IPS DF 6.9 (cell line): ENCODE data around the gene NEURL3.
"Not testable (repeated sequence)": the region's sequence is repeated elsewhere in the genome, so short reads cannot be mapped to it uniquely, and the experiment has no call there.

Experiments used
- DNase-seq: peaks from one replicate; pipeline ENCODE4 v3.0.0-alpha.2; 2013; ENCODE audit warnings: low read depth, low spot score
- H3K27ac ChIP-seq: one replicate; pipeline ENCODE4 v1.5.1; 2013; ENCODE audit warnings: low read length, control low read depth
- H3K27me3 ChIP-seq: 2 replicates; pipeline ENCODE4 v1.6.1; 2013; ENCODE audit warnings: mild to moderate bottlenecking, low read length; ENCODE audit not compliant: control insufficient read depth, insufficient read depth
- H3K36me3 ChIP-seq: 2 replicates; pipeline ENCODE4 v1.6.1; 2013; ENCODE audit warnings: low read length; ENCODE audit not compliant: control insufficient read depth, insufficient read depth
- H3K4me1 ChIP-seq: 2 replicates; pipeline ENCODE4 v1.6.1; 2013; ENCODE audit warnings: low read length; ENCODE audit not compliant: control insufficient read depth, insufficient read depth
- H3K4me3 ChIP-seq: 2 replicates; pipeline ENCODE4 v1.5.1; 2013; ENCODE audit warnings: mild to moderate bottlenecking, low read length
- H3K9me3 ChIP-seq: 2 replicates; pipeline ENCODE4 v1.6.1; 2013; ENCODE audit warnings: low read length, inconsistent platforms; ENCODE audit not compliant: control insufficient read depth, insufficient read depth
- WGBS: extraction: QIAGEN DNeasy Blood & Tissue Kit; methylation state at CpG from one replicate; pipeline ENCODE4 v1.1.7; 2013; ENCODE audit warnings: mixed read lengths, missing lambda C conversion rate; ENCODE audit not compliant: insufficient read length, insufficient coverage; 5-methylcytosine and 5-hydroxymethylcytosine counted together

The NEURL3 gene

DNA sequence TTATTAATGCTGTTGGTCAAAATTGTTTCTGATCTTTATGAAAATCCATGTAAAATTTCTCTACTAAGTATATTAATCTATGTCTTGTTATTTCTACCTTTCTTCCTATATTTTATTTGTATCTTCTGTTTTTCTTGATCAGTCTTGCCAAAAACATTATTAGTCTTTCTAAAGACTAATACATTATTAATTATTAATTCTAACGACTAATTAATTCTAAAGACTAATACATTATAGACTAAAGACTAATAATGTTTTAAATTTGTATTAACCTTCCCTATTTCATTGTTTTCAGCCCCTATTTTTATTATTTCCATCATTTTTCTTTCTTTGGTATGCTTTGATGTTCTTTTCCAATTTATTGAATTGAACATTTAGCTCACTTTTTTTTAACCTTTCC is 27.7 kb downstream of the NEURL3 start:
- Histone ChIP-seq H3K27ac (no peak overlapping the region), H3K4me1 (no peaks in the 10 kb centered on the region), H3K36me3 (no peaks in the 10 kb centered on the region), H3K27me3 (no peaks in the 10 kb centered on the region), H3K4me3 (no peak overlapping the region), H3K9me3 (no peaks in the 10 kb centered on the region)
- no CpG with 5 or more reads among the region's 1 CpG for WGBS
- DNase-seq = no peak

DNA sequence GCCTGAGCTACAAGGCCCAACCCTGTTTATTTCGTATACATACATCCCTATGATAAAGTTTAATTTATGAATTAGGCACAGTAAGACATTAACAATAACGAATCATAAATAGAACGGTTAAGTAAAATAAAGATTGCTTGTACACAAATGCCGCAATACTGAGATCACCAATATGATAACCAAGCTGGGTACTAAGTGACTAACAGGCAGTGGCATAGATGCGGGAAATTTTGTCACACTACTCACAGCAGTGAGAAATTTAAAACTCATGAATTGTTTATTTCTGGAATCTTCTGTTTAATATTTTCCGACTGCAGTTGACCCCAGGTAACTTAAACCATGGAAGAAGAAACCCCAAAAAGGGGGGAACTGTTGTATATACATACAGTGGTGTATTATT is 33.4 kb downstream of the NEURL3 start:
- no peak overlapping the region for H3K4me3 ChIP-seq
- H3K9me3 ChIP-seq = no peaks in the 10 kb centered on the region
- no peaks in the 10 kb centered on the region for H3K27me3 ChIP-seq
- no peak overlapping the region for H3K27ac ChIP-seq
- H3K4me1 ChIP-seq = no peaks in the 10 kb centered on the region
- DNase-seq = no peak
- WGBS = no CpG with 5 or more reads among the region's 6 CpGs
- H3K36me3 ChIP-seq = no peaks in the 10 kb centered on the region

DNA sequence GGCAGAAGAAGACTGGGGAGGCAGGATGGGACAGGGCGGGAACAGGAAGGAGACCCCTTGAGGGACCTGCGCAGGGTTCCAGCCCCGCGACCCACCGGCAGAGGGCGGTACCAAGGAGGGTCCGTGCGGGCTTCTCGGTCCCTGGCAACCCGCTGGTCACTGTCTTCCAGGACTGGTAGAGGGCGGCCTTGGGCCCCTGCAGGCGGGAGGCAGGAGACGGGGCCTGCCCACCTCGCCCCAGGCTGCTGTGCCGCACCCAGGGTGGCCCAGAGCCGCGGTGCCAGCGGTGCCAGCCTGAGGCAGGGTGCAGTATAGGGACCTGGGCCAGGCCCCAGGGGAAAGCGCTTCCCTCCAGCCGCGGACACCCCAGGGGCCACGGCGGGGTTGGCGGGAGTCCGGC is 34.5 kb downstream of the NEURL3 start:
- Histone ChIP-seq H3K9me3 (no peaks in the 10 kb centered on the region), H3K4me1 (no peaks in the 10 kb centered on the region), H3K36me3 (no peaks in the 10 kb centered on the region), H3K4me3 (no peak overlapping the region; the same call in 1 of the 2 replicates), H3K27me3 (no peaks in the 10 kb centered on the region), H3K27ac (no peak overlapping the region)
- no CpG with 5 or more reads among the region's 25 CpGs for WGBS
- peak; percentile 45 for DNase-seq

DNA sequence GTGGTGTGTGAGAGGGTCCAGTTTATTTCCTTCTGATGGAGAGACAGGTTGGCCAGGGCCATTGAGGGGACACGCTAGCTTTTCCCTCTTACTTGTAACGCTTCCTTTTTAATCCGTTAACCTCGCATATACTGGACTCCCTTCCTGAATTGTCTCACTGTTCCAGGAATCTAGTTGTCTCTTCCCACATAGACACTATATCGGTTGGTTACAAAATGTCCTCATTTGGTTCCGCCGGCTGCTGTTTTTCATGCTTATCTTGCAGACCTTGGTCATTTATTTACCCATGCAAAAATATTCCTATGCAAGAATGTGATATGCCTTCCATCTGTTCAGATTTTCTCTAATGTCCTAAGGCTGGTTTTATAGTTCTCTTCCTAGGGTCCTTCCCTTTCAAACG is 35.0 kb downstream of the NEURL3 start:
- Histone ChIP-seq H3K9me3 (no peaks in the 10 kb centered on the region), H3K27me3 (no peaks in the 10 kb centered on the region), H3K27ac (no peak overlapping the region), H3K4me3 (no peak overlapping the region), H3K4me1 (no peaks in the 10 kb centered on the region), H3K36me3 (no peaks in the 10 kb centered on the region)
- DNase-seq = no peak
- no CpG with 5 or more reads among the region's 8 CpGs for whole genome bisulfite sequencing

DNA sequence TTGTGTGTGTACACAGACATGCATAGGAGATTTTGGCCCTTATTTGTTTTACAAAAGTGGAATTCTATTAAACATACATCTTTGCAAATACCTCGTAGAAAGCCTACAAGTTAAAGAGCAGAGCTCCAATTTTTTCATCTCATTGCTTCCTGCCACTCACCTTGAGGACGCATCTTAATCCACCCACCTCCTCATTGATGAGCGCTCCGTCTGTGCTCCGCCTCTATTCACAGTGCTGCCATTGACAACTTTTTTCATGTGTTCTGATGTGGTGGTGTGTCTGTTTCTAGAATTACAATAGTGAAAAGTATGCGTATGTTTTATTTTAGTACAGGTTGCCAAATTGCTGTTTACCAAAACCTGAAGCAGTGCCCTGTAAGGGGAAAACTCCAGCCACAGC is 36.3 kb downstream of the NEURL3 start:
- H3K27me3 ChIP-seq = no peaks in the 10 kb centered on the region
- no peaks in the 10 kb centered on the region for H3K4me1 ChIP-seq
- no peak for DNase-seq
- no peak overlapping the region for H3K27ac ChIP-seq
- H3K9me3 ChIP-seq = no peaks in the 10 kb centered on the region
- no peaks in the 10 kb centered on the region for H3K36me3 ChIP-seq
- H3K4me3 ChIP-seq = no peak overlapping the region
- no CpG with 5 or more reads among the region's 6 CpGs for WGBS

DNA sequence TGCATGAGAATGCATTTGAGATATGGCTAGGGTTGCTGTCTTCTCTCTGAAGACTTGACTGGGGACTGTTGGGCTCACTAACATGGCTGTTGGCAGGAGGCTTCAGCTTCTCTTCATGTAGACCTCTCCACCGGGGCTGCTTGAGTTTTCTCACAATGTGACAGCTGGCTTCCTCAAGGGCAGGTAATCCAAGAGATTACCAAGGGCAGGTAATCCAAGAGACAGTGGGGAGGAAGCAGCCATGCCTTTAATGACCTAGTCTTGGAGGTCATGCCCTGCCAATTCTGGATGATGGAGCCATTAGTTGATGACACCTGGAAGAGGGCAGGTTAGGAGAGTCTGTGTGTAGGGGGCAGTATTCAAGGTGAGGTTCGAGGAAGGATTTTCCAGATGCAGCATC is 40.5 kb downstream of the NEURL3 start:
- no peaks in the 10 kb centered on the region for H3K27me3 ChIP-seq
- H3K27ac ChIP-seq = no peak overlapping the region
- no peak for DNase-seq
- WGBS = no CpG with 5 or more reads among the region's 2 CpGs
- no peaks in the 10 kb centered on the region for H3K9me3 ChIP-seq
- no peaks in the 10 kb centered on the region for H3K36me3 ChIP-seq
- H3K4me1 ChIP-seq = no peaks in the 10 kb centered on the region
- no peak overlapping the region for H3K4me3 ChIP-seq

DNA sequence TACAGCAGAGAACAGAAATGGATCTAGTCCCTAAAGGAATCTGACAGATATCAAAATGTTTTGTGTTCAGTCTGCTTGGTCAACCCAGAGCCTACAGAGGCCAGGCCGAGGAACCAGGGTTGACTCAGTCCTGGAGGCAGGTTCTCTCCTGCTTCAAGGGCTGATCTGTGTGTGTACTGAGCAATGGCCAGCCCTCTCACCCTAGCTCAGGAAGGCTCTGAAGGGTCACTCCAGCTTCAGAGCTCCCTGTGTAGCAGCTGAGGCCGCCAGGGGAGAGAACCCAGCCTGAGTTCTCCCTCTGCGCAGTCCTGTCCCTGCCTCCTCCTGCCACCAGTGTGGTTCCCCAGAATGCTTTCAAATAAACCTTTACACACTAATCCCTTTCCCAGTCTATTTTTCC is 41.1 kb downstream of the NEURL3 start:
- WGBS = no CpG with 5 or more reads among the region's 3 CpGs
- no peak for DNase-seq
- Histone ChIP-seq H3K27ac (no peak overlapping the region), H3K4me1 (no peaks in the 10 kb centered on the region), H3K36me3 (no peaks in the 10 kb centered on the region), H3K27me3 (no peaks in the 10 kb centered on the region), H3K4me3 (no peak overlapping the region), H3K9me3 (no peaks in the 10 kb centered on the region)

DNA sequence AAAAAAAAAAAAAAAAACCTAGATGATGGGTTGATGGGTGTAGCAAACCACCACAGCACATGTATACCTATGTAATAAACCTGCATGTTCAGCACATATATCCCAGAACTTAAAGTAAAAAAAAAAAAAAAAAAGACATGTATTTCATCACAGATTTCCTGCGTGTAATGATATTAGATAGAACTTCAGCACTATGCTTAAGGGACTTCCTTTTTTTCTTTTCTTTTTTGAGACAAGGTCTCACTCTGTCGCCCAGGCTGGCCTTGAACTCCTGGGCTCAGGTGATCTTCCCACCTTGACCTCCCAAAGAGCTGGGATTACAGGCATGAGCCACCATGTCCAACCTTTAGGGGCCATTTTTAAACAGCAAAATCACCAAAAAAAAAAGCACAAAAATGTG is 42.0 kb downstream of the NEURL3 start:
- Histone ChIP-seq H3K27ac (no peak overlapping the region), H3K36me3 (no peaks in the 10 kb centered on the region), H3K4me1 (no peaks in the 10 kb centered on the region), H3K27me3 (no peaks in the 10 kb centered on the region), H3K4me3 (no peak overlapping the region), H3K9me3 (no peaks in the 10 kb centered on the region)
- no CpG with 5 or more reads among the region's 2 CpGs for WGBS
- no peak for DNase-seq

DNA sequence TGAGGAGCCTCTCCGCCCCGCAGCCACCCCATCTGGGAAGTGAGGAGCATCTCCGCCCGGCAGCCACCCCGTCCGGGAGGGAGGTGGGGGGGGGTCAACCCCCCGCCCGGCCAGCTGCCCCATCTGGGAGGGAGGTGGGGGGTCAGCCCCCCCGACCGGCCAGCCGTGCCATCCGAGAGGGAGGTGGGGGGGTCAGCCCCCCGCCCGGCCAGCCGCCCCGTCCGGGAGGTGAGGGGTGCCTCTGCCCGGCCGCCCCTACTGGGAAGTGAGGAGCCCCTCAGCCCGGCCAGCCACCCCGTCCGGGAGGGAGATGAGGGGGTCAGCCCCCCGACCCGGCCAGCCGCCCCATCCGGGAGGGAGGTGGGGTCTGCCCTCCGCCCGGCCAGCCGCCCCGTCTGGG is 43.5 kb downstream of the NEURL3 start:
- not testable (repeated sequence) for H3K9me3 ChIP-seq, H3K36me3 ChIP-seq, H3K4me1 ChIP-seq, H3K27me3 ChIP-seq, H3K27ac ChIP-seq, H3K4me3 ChIP-seq, DNase-seq
- WGBS = no CpG with 5 or more reads among the region's 30 CpGs

DNA sequence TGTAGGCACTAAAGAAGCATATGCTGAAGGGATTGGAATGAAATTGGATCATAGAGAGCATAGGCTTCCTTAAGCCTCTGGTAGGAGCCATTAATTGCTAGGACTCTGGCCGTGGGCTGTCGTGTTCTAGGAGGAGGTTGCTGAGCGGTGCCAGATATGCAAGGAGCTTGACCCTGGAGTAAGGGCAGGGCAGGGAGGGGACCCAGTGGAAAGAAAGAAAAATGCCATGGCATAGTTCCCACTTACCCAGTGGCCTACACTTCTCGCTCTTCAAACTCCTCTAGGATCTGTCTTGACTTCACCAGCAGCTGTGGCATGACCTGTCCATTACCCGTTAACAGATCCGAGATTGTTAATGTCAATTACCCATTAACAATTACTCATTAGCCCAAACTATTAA is 53.1 kb downstream of the NEURL3 start:
- no peaks in the 10 kb centered on the region for H3K4me1 ChIP-seq
- no CpG with 5 or more reads among the region's 6 CpGs for WGBS
- H3K4me3 ChIP-seq = no peak overlapping the region
- H3K27ac ChIP-seq = no peak overlapping the region
- H3K36me3 ChIP-seq = no peaks in the 10 kb centered on the region
- DNase-seq = no peak
- H3K27me3 ChIP-seq = no peaks in the 10 kb centered on the region
- no peaks in the 10 kb centered on the region for H3K9me3 ChIP-seq

DNA sequence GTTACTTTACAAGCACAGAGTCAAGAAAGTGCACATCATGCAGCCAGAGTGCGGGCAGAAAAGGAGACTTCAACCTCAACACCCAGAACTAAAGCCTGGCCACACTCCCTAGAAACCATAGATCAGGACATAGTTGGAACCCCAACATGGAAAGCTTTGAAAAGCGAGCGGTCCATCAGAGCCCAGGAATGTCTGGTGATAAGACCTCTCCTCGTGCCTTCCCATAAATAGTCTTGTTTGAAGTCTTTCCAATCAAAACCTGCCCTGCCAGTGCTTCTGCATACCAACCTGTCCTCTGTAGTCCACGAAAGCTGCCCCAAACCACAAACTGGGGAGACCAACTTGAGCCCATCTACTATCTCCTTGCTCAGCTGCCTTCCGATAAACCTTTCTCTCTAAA is 55.5 kb downstream of the NEURL3 start:
- Histone ChIP-seq H3K4me3 (no peak overlapping the region), H3K9me3 (no peaks in the 10 kb centered on the region), H3K4me1 (no peaks in the 10 kb centered on the region), H3K27ac (no peak overlapping the region), H3K27me3 (no peaks in the 10 kb centered on the region), H3K36me3 (no peaks in the 10 kb centered on the region)
- WGBS = no CpG with 5 or more reads among the region's 6 CpGs
- no peak for DNase-seq
